Activated CD8-positive, alpha-beta T cell treated with anti-CD3 and anti-CD28 coated beads, Interleukin-2, amount 10 ng/mL, durations not matched to agents 7 days and 5 days (primary cell): ENCODE measurements around the gene QDPR. TPM values are rescaled to one million over a fixed set of nuclear protein-coding genes. Genes with fewer than 3 reads are reported as not detected.

Experiments
- ATAC-seq: fragments of 150-1000 bp; cut with Tn5 transposase; one replicate; pipeline ENCODE4 v1.10.0; 2021; ENCODE audit warnings: moderate library complexity
- CTCF ChIA-PET: fragments of 350-600 bp; sonication (Branson Sonifier 250); formaldehyde crosslinking; loops from one replicate; lab custom pipeline; 2021; ENCODE audit warnings: antibody characterized with exemption; lab: Charles Lee
- POLR2A ChIA-PET: fragments of 350-600 bp; sonication (Branson Sonifier 250); formaldehyde crosslinking; loops from one replicate; lab custom pipeline; 2021; ENCODE audit warnings: antibody characterized with exemption; lab: Charles Lee
- DNase-seq: peaks from one replicate; pipeline ENCODE4 v3.0.0-alpha.2; 2020
- H3K27ac Mint-ChIP-seq: one replicate; pipeline ENCODE4 v1.8.0; 2021; ENCODE audit warnings: mild to moderate bottlenecking, mixed read lengths
- H3K27me3 Mint-ChIP-seq: one replicate; pipeline ENCODE4 v1.8.0; 2021; ENCODE audit warnings: low read depth, mixed read lengths
- H3K36me3 Mint-ChIP-seq: one replicate; pipeline ENCODE4 v1.8.0; 2021; ENCODE audit warnings: low read depth, mixed read lengths
- H3K4me1 Mint-ChIP-seq: one replicate; pipeline ENCODE4 v1.8.0; 2021; ENCODE audit warnings: low read depth, mixed read lengths
- H3K4me3 Mint-ChIP-seq: one replicate; pipeline ENCODE4 v1.8.0; 2021; ENCODE audit warnings: mild to moderate bottlenecking, mixed read lengths
- H3K9me3 Mint-ChIP-seq: one replicate; pipeline ENCODE4 v1.8.0; 2022; ENCODE audit warnings: mixed read lengths; ENCODE audit not compliant: insufficient read depth
- total RNA-seq, 2 experiments: library from RNA; stranded (reverse); gene quantifications; one replicate each; pipeline ENCODE4 v1.2.3, GENCODE V29; 2021

QDPR gene
- total RNA-seq, result 10 to 100 TPM; 20.0 to 21.2 TPM

GRCh38 chr4:17511950-17512795, at the start of gene QDPR:
QDPR (minus strand) TSS chr4:17512090; CDS start chr4:17512054, 36 bp downstream.
- ChIA-PET CTCF (interaction anchor here (1.0 to 1.9 kb wide), 8 partner anchors 10 to 298 kb away, joined by 3 to 6 read pairs (median 4); no protein-coding TSS in a partner anchor), POLR2A (no interaction called here)
- Mint-ChIP-seq H3K36me3 (peaks cover 15% of the 10 kb centered on the region), H3K4me1 (peaks cover 21% of the 10 kb centered on the region), H3K27me3 (peaks cover 9% of the 10 kb centered on the region), H3K9me3 (no peaks in the 10 kb centered on the region), H3K4me3 (peak within 1 kb of the TSS; percentile 96), H3K27ac (peak within 1 kb of the TSS; percentile 88)
- ATAC-seq, result peak; percentile 96
- DNase-seq, result peak; percentile 77

- ATAC-seq, result no peak
- H3K36me3 Mint-ChIP-seq, result no peaks in the 10 kb centered on the region
- H3K4me3 Mint-ChIP-seq, result no peak overlapping the region
- no peak overlapping the region for H3K27ac Mint-ChIP-seq
- H3K4me1 Mint-ChIP-seq, result no peaks in the 10 kb centered on the region
- ChIA-PET CTCF (no interaction called here), POLR2A (no interaction called here)
- no peaks in the 10 kb centered on the region for H3K27me3 Mint-ChIP-seq
- DNase-seq, result no peak
- H3K9me3 Mint-ChIP-seq, result no peaks in the 10 kb centered on the region
Observed at GRCh38 chr4:17561195-17561909, 49.5 kb upstream of the QDPR start.

- ATAC-seq (no peak), DNase-seq (no peak)
- Mint-ChIP-seq H3K27ac (no peak overlapping the region), H3K36me3 (no peaks in the 10 kb centered on the region), H3K9me3 (no peaks in the 10 kb centered on the region), H3K4me3 (no peak overlapping the region), H3K27me3 (peaks cover 3% of the 10 kb centered on the region), H3K4me1 (no peaks in the 10 kb centered on the region)
- ChIA-PET POLR2A (no interaction called here), CTCF (no interaction called here)
Observed at GRCh38 chr4:17560065-17560673, 48.3 kb upstream of the QDPR start.

- POLR2A ChIA-PET, result no interaction called here
- ATAC-seq (no peak), DNase-seq (no peak)
- CTCF ChIA-PET, result no interaction called here
- H3K9me3 Mint-ChIP-seq, result no peaks in the 10 kb centered on the region
- peaks cover 7% of the 10 kb centered on the region for H3K27me3 Mint-ChIP-seq
- no peaks in the 10 kb centered on the region for H3K36me3 Mint-ChIP-seq
- no peak overlapping the region for H3K4me3 Mint-ChIP-seq
- peaks cover 4% of the 10 kb centered on the region for H3K4me1 Mint-ChIP-seq
- no peak overlapping the region for H3K27ac Mint-ChIP-seq
Observed at GRCh38 chr4:17559709-17560048, 47.8 kb upstream of the QDPR start.

GRCh38 chr4:17558941-17559708, 47.2 kb upstream of the QDPR start:
- ChIA-PET POLR2A (no interaction called here), CTCF (no interaction called here)
- no peaks in the 10 kb centered on the region for H3K36me3 Mint-ChIP-seq
- H3K4me3 Mint-ChIP-seq, result no peak overlapping the region
- H3K27me3 Mint-ChIP-seq, result peaks cover 7% of the 10 kb centered on the region
- DNase-seq, result no peak
- H3K9me3 Mint-ChIP-seq, result no peaks in the 10 kb centered on the region
- no peak overlapping the region for H3K27ac Mint-ChIP-seq
- no peak for ATAC-seq
- H3K4me1 Mint-ChIP-seq, result peaks cover 5% of the 10 kb centered on the region

GRCh38 chr4:17557880-17558279, 46.0 kb upstream of the QDPR start:
- ChIA-PET POLR2A (no interaction called here), CTCF (no interaction called here)
- H3K4me1 Mint-ChIP-seq, result peaks cover 5% of the 10 kb centered on the region
- DNase-seq (no peak), ATAC-seq (no peak)
- peaks cover 7% of the 10 kb centered on the region for H3K27me3 Mint-ChIP-seq
- no peaks in the 10 kb centered on the region for H3K36me3 Mint-ChIP-seq
- H3K9me3 Mint-ChIP-seq, result no peaks in the 10 kb centered on the region
- H3K27ac Mint-ChIP-seq, result no peak overlapping the region
- no peak overlapping the region for H3K4me3 Mint-ChIP-seq

GRCh38 chr4:17556498-17556897, 44.6 kb upstream of the QDPR start:
- no peaks in the 10 kb centered on the region for H3K36me3 Mint-ChIP-seq
- peaks cover 16% of the 10 kb centered on the region for H3K27me3 Mint-ChIP-seq
- no peak overlapping the region for H3K27ac Mint-ChIP-seq
- DNase-seq (no peak), ATAC-seq (no peak)
- no peaks in the 10 kb centered on the region for H3K9me3 Mint-ChIP-seq
- POLR2A ChIA-PET, result no interaction called here
- CTCF ChIA-PET, result interaction anchor here (1.0 kb wide), 1 partner anchor 80 kb away, joined by 4 read pairs; no protein-coding TSS in a partner anchor
- peaks cover 5% of the 10 kb centered on the region for H3K4me1 Mint-ChIP-seq
- H3K4me3 Mint-ChIP-seq, result no peak overlapping the region

- H3K9me3 Mint-ChIP-seq, result no peaks in the 10 kb centered on the region
- H3K4me1 Mint-ChIP-seq, result peaks cover 5% of the 10 kb centered on the region
- no peaks in the 10 kb centered on the region for H3K36me3 Mint-ChIP-seq
- CTCF ChIA-PET, result interaction anchor here (0.7 to 1.8 kb wide), 2 partner anchors 42 to 81 kb away, joined by 3 to 6 read pairs; no protein-coding TSS in a partner anchor
- POLR2A ChIA-PET, result interaction anchor here (0.6 to 2.2 kb wide), 5 partner anchors 22 to 255 kb away, joined by 3 to 7 read pairs (median 4); partner anchors contain the start of genes LAP3 and MED28
- peaks cover 19% of the 10 kb centered on the region for H3K27me3 Mint-ChIP-seq
- no peak overlapping the region for H3K4me3 Mint-ChIP-seq
- ATAC-seq (no peak), DNase-seq (no peak)
- H3K27ac Mint-ChIP-seq, result no peak overlapping the region
Observed at GRCh38 chr4:17554568-17554967, 42.7 kb upstream of the QDPR start.

GRCh38 chr4:17552427-17552826, 40.5 kb upstream of the QDPR start:
- DNase-seq (no peak), ATAC-seq (no peak)
- no peak overlapping the region for H3K27ac Mint-ChIP-seq
- POLR2A ChIA-PET, result no interaction called here
- CTCF ChIA-PET, result no interaction called here
- peaks cover 14% of the 10 kb centered on the region for H3K4me1 Mint-ChIP-seq
- no peaks in the 10 kb centered on the region for H3K36me3 Mint-ChIP-seq
- peaks cover 19% of the 10 kb centered on the region for H3K27me3 Mint-ChIP-seq
- no peak overlapping the region for H3K4me3 Mint-ChIP-seq
- no peaks in the 10 kb centered on the region for H3K9me3 Mint-ChIP-seq

DNA sequence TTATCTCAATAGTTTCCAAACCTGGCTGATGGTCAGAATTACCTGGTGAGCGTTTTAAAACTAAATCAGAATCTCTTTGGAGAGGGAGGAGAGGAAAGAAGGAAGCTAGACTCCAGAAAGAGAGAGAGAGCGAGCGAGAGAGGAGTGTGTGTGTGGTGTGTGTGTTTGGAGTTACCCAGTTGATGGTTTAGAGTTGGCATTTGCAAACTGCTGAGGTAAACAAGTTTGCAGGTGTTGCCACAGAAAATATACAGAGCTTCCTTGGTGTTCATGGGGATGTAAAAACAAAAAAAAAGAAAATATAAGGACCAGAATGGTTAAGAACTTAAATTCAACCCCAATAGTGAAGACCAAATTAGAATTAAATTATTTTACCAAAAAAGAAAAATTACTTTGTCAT, 38.7 kb upstream of the QDPR start:
- ATAC-seq (no peak), DNase-seq (no peak)
- ChIA-PET CTCF (interaction anchor here (2.4 to 2.9 kb wide), 2 partner anchors 68 to 86 kb away, joined by 10 to 30 read pairs; no protein-coding TSS in a partner anchor), POLR2A (no interaction called here)
- no peaks in the 10 kb centered on the region for H3K36me3 Mint-ChIP-seq
- peaks cover 19% of the 10 kb centered on the region for H3K27me3 Mint-ChIP-seq
- peaks cover 14% of the 10 kb centered on the region for H3K4me1 Mint-ChIP-seq
- H3K9me3 Mint-ChIP-seq, result no peaks in the 10 kb centered on the region
- H3K4me3 Mint-ChIP-seq, result no peak overlapping the region
- H3K27ac Mint-ChIP-seq, result no peak overlapping the region

GRCh38 chr4:17546678-17547077, 34.8 kb upstream of the QDPR start:
- ATAC-seq, result no peak
- no peak overlapping the region for H3K27ac Mint-ChIP-seq
- H3K4me3 Mint-ChIP-seq, result no peak overlapping the region
- DNase-seq, result no peak
- ChIA-PET CTCF (interaction anchor here (1.0 to 1.2 kb wide), 3 partner anchors 23 to 271 kb away, joined by 3 to 6 read pairs (median 4); no protein-coding TSS in a partner anchor), POLR2A (interaction anchor here (1.1 kb wide), 1 partner anchor 265 kb away, joined by 3 read pairs; the partner anchor contains the start of gene NCAPG)
- H3K36me3 Mint-ChIP-seq, result no peaks in the 10 kb centered on the region
- peaks cover 20% of the 10 kb centered on the region for H3K27me3 Mint-ChIP-seq
- H3K9me3 Mint-ChIP-seq, result no peaks in the 10 kb centered on the region
- peaks cover 9% of the 10 kb centered on the region for H3K4me1 Mint-ChIP-seq
